Right atrium auricular region (tissue), 2 donors: ENCODE data around the gene NFIX. TPM values are rescaled to one million over a fixed set of nuclear protein-coding genes. Genes with fewer than 3 reads are reported as not detected.
A peak's percentile ranks its signal among the peaks of the same experiment; 100 is the strongest.

Experiments
- DNase-seq: peaks from one replicate; pipeline ENCODE4 v3.0.0-alpha.2; 2019; ENCODE audit warnings: low spot score
- H3K27ac ChIP-seq, 2 donors: fragments of 200-600 bp; sonication (generic); 1 replicate in 1 of 2; 2 replicates in 1 of 2; pipeline ENCODE4 v1.5.1; 2016 to 2019
- H3K27me3 ChIP-seq, 2 donors: fragments of 200-600 bp; sonication (generic); one replicate each; pipeline versions ENCODE4 v1.5.1 to v1.6.0; 2017 to 2019
- H3K36me3 ChIP-seq: fragments of 200-600 bp; sonication (generic); one replicate; pipeline ENCODE4 v1.5.1; 2016
- H3K4me1 ChIP-seq, 2 donors: fragments of 200-600 bp; sonication (generic); one replicate each; pipeline versions ENCODE4 v1.5.1 to v1.6.0; 2017 to 2019
- H3K4me3 ChIP-seq, 2 donors: fragments of 200-600 bp; sonication (generic); 1 replicate in 1 of 2; 2 replicates in 1 of 2; pipeline ENCODE4 v1.5.1; 2017 to 2019; ENCODE audit warnings: mild to moderate bottlenecking in 1 of 2, moderate library complexity in 1 of 2
- H3K9me3 ChIP-seq, 2 donors: fragments of 200-600 bp; sonication (generic); one replicate each; pipeline ENCODE4 v1.5.1; 2019
- total RNA-seq, 2 donors: library from RNA; depleted of rRNA; stranded (reverse); fragments of >200 nt; gene quantifications; one replicate each; pipeline ENCODE4 v1.1.0, GENCODE V29; 2016
- TF ChIP-seq, protein P1 (sequence below), 2 donors: fragments of 200-600 bp; sonication (generic); IDR thresholded peaks; one replicate each; pipeline ENCODE4 v1.5.1; 2019; ENCODE audit warnings: antibody characterized with exemption in 2 of 2

NFIX gene
- total RNA-seq, 2 donors from 2014 or later = 56.5 to 69.8 TPM

DNA sequence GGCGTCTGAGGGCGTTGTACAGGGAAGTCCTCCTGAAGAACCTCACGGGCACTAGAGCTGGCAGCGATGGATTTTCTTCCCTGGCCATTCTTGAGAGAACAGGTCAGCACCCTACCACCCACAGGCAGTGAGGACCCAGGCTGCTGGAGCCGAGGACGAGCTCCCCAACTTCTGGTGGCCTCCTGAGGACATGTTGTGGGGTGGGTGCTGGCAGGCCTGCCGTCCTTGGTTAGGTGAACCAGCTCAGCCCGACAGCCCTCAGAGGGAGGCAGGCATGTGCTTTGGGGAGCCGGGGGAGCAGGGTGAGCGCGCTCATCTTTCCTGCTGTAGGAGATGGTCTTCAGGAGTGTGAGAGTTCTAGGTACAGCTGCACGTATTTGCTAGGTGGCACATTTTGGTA is 92.0 kb downstream of the NFIX start:
- Histone ChIP-seq H3K9me3 (no peaks in the 10 kb centered on the region), H3K4me3 (no peak overlapping the region), H3K27me3 (no peaks in the 10 kb centered on the region), H3K4me1 (peaks cover 0 to 67% of the 10 kb centered on the region in 2 donors), H3K27ac (no peak overlapping the region), H3K36me3 (peaks cover 15% of the 10 kb centered on the region)
- TF ChIP-seq, protein P1, sequence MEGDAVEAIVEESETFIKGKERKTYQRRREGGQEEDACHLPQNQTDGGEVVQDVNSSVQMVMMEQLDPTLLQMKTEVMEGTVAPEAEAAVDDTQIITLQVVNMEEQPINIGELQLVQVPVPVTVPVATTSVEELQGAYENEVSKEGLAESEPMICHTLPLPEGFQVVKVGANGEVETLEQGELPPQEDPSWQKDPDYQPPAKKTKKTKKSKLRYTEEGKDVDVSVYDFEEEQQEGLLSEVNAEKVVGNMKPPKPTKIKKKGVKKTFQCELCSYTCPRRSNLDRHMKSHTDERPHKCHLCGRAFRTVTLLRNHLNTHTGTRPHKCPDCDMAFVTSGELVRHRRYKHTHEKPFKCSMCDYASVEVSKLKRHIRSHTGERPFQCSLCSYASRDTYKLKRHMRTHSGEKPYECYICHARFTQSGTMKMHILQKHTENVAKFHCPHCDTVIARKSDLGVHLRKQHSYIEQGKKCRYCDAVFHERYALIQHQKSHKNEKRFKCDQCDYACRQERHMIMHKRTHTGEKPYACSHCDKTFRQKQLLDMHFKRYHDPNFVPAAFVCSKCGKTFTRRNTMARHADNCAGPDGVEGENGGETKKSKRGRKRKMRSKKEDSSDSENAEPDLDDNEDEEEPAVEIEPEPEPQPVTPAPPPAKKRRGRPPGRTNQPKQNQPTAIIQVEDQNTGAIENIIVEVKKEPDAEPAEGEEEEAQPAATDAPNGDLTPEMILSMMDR (IDR thresholded peaks at IDR 0.05) = no peak
- DNase-seq = no peak

DNA sequence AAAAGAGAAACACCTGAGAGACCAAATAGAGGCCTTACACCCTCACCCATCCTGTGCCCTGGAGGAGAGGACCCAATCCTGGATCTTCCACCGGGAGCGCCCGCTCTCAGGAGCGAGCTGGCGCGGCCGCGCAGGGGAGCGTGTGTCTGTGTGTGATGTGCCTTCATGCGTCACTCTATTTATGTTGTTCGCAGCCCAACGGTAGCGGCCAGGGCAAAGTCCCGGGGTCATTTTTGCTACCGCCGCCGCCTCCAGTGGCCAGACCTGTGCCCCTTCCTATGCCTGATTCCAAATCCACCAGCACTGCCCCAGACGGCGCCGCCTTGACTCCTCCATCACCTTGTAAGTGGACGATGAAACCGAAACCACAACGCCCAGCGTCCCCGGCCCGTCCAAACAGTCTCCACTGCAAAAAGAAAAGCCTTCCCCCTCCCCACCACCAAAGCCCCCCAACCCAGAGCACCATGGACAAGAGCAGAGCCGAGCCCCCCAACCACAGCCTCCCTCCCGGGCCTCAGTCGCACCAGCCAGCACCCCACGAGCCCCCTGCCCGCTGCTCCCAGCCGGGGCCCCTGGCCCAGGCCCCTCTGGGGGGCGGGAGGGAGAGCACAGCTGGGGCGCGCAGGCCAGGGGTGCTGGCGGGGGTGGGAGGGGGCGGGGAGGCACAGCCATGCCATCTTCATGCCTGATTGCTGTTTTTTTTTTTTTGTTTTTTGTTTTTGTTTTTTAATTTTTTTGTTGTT is 92.7 kb downstream of the NFIX start:
- no peak for DNase-seq
- peaks cover 0 to 68% of the 10 kb centered on the region in 2 donors for H3K4me1 ChIP-seq
- peaks cover 15% of the 10 kb centered on the region for H3K36me3 ChIP-seq

DNA sequence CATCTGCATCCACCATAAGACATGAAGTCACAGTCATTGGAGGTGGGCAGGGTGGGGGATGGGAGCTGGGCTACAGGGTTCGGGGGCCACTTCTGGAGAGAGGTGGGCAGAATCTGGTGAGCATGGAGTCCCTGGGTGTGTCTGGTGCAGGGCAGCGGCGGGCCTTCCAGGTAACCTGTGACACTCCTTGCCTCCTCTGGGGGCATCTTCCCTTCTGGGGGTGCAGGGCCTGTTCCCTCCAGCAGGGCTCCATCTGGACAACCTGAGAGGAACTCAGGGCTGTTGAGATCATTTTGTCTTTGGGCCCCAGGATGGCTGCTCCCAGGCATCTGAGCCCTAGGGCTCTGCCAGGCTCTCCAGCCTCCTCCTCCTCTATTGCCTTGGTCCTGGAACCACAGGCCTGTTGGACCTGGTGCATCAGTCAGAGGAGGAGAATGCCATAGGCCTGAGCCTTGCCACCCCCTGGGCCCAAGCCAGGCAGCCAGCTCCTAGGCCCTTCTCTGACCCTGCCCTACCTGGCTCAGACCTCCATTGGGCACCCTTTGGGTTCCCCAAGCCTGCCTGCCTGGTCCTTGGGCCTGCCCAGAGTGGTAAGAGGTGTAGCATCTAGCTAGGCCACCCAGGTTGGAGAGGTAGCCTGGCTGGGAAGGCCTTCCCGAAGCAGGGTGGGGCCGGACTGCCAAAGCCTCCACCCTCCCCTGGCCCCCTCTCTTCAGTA is 94.0 kb downstream of the NFIX start:
- peaks cover 15% of the 10 kb centered on the region for H3K36me3 ChIP-seq

More for the DNA sequence above, 92.7 kb downstream of the NFIX start:
- Histone ChIP-seq H3K9me3 (no peaks in the 10 kb centered on the region), H3K4me3 (no peak overlapping the region), H3K27ac (peak overlapping the region in 1 of 2 donors; percentile 85), H3K27me3 (no peaks in the 10 kb centered on the region)
- TF ChIP-seq, protein P1 (IDR thresholded peaks at IDR 0.05) = no peak

DNA sequence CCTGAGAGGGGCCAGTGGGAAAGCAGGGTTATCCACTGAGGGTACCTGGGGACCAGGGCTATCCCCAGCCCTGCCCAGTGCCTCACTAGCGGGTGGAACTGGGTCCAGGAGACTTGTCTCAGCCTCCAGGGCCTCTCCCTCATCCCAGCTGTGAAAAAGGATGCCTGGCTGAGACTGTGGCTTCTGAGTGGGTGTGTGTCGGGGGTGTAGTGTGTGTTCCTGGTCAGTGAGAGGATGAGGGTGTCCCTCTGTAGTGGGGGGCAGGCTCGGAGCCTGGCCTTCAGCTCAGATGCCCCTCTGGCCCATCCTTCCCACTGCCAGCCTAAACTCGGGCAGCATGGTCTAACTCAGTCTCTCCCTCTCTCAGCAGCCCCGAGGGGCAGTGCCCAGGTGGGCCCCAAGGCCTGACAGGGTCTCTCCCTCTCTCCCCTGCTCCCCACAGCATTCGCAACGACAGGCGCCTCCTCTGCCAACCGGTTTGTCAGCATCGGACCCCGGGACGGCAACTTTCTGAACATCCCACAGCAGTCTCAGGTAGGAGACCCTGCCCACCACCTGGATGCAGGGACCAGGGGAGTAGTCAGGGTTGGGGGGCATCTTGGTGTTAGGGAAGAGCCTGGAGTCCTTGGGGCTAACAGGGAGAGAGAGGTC is 94.7 kb downstream of the NFIX start:
- peak overlapping the region; percentile 67 to 85 for H3K27ac ChIP-seq
- peaks cover 15% of the 10 kb centered on the region for H3K36me3 ChIP-seq
- peaks cover 0 to 72% of the 10 kb centered on the region in 2 donors for H3K4me1 ChIP-seq
- no peaks in the 10 kb centered on the region for H3K9me3 ChIP-seq
- TF ChIP-seq, protein P1 (IDR thresholded peaks at IDR 0.05) = no peak
- no peaks in the 10 kb centered on the region for H3K27me3 ChIP-seq
- H3K4me3 ChIP-seq = no peak overlapping the region
- no peak for DNase-seq

More for the DNA sequence above, 94.0 kb downstream of the NFIX start:
- no peak overlapping the region for H3K4me3 ChIP-seq
- no peak for DNase-seq
- H3K4me1 ChIP-seq = peaks cover 0 to 69% of the 10 kb centered on the region in 2 donors
- peak overlapping the region; percentile 67 to 85 for H3K27ac ChIP-seq
- no peaks in the 10 kb centered on the region for H3K9me3 ChIP-seq
- TF ChIP-seq, protein P1 (IDR thresholded peaks at IDR 0.05) = peak in 1 of 2 donors; percentile 13
- no peaks in the 10 kb centered on the region for H3K27me3 ChIP-seq

DNA sequence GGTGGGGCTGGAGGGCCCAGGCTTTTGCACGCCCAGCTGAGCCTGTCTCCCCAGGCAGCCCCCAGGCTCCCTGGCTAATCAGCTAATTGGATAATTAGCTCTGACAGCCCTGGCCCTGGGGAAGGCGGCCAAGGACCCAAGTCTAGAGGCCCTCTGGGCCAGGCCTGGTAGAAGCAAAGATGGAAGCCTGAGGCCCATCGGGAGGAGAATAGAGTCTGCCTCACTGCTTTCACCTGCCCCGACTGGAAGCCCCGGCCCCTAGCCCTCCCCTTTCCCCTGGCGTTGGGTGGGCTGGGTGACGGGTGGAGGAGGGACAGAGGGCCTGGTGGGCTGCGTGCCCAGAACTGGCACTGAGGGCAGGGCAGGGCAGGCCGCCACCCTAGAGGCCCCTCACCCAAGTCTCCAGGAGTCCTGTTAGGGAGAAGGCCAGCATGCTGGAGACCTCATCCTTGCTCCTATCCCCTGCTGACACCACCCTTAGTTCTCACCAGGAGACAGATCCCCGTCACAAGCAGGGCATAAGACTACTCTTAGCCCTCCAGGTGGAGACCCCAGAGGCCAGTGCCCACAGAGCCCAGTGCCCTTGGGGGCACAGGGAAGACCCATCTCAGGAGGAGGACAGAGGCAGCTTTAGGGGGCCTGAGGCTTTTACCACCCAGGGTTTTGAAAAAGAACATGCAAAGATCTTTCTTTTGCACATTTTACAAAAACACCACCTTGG is 95.4 kb downstream of the NFIX start:
- Histone ChIP-seq H3K9me3 (no peaks in the 10 kb centered on the region), H3K4me3 (no peak overlapping the region), H3K36me3 (peaks cover 20% of the 10 kb centered on the region), H3K27me3 (no peaks in the 10 kb centered on the region), H3K4me1 (peaks cover 0 to 72% of the 10 kb centered on the region in 2 donors), H3K27ac (peak overlapping the region; percentile 67 to 85)
- TF ChIP-seq, protein P1 (IDR thresholded peaks at IDR 0.05) = no peak
- no peak for DNase-seq
